Endodermal cell (in vitro differentiated cells): ENCODE measurements around the gene ARL3. TPM values are rescaled to one million over a fixed set of nuclear protein-coding genes. Genes with fewer than 3 reads are reported as not detected.

ENCODE experiments used
- DNase-seq: peaks from one replicate; pipeline ENCODE4 v3.0.0-alpha.2; 2017
- H3K27ac ChIP-seq: 2 replicates; pipeline ENCODE4 v1.5.1; 2013; ENCODE audit warnings: mild to moderate bottlenecking, low read depth, low read length, moderate library complexity
- H3K27me3 ChIP-seq: 2 replicates; pipeline ENCODE4 v1.6.1; 2013; ENCODE audit warnings: mild to moderate bottlenecking, low read length, moderate library complexity; ENCODE audit not compliant: insufficient read depth, control insufficient read depth, poor library complexity, severe bottlenecking
- H3K36me3 ChIP-seq: 2 replicates; pipeline ENCODE4 v1.7.0; 2013; ENCODE audit warnings: mild to moderate bottlenecking, low read length, moderate library complexity; ENCODE audit not compliant: control insufficient read depth, insufficient read depth
- H3K4me1 ChIP-seq: one replicate; pipeline ENCODE4 v1.7.0; 2013; ENCODE audit warnings: low read length; ENCODE audit not compliant: control insufficient read depth, insufficient read depth
- H3K4me3 ChIP-seq: 2 replicates; pipeline ENCODE4 v1.5.1; 2013; ENCODE audit warnings: mild to moderate bottlenecking, low read length, moderate library complexity
- H3K9ac ChIP-seq: 2 replicates; pipeline ENCODE4 v1.6.1; 2013; ENCODE audit warnings: mild to moderate bottlenecking, low read length, moderate library complexity; ENCODE audit not compliant: poor library complexity, severe bottlenecking; ENCODE audit errors: extremely low read depth
- H3K9me3 ChIP-seq: 2 replicates; pipeline ENCODE4 v1.6.1; 2013; ENCODE audit warnings: mild to moderate bottlenecking, low read length, moderate library complexity; ENCODE audit not compliant: control insufficient read depth
- H3K27ac Mint-ChIP-seq: 2 replicates; pipeline ENCODE4 v1.8.0; 2020; ENCODE audit warnings: mixed read lengths
- H3K27me3 Mint-ChIP-seq: 2 replicates; pipeline ENCODE4 v1.8.0; 2021; ENCODE audit warnings: mild to moderate bottlenecking, mixed read lengths; ENCODE audit not compliant: insufficient read depth
- H3K36me3 Mint-ChIP-seq: 2 replicates; pipeline ENCODE4 v1.8.0; 2020; ENCODE audit warnings: low read depth, mixed read lengths
- H3K4me1 Mint-ChIP-seq: 2 replicates; pipeline ENCODE4 v1.8.0; 2020; ENCODE audit warnings: mixed read lengths
- H3K4me3 Mint-ChIP-seq: 2 replicates; pipeline ENCODE4 v1.8.0; 2020; ENCODE audit warnings: mild to moderate bottlenecking, moderate library complexity, mixed read lengths
- H3K9me3 Mint-ChIP-seq: 2 replicates; pipeline ENCODE4 v1.8.0; 2020; ENCODE audit warnings: mild to moderate bottlenecking, mixed read lengths
- WGBS, 2 experiments: methylation state at CpG; one replicate each; pipeline versions ENCODE4 v1.1.5 to v1.1.7; 2013; ENCODE audit warnings: missing lambda C conversion rate in 2 of 2, mixed read lengths in 1 of 2; ENCODE audit not compliant: insufficient coverage in 1 of 2, insufficient read length in 1 of 2; 5-methylcytosine and 5-hydroxymethylcytosine counted together
- total RNA-seq, 2 donors: library from RNA; stranded (reverse); fragmentation: NEBNext Ultra II Directional in 1 of 2; extraction: Animal tissue kit (Norgen Biotek cat#: 25700) in 1 of 2; gene quantifications; 2 replicates in 1 of 2; 3 replicates in 1 of 2; pipeline ENCODE4 v1.2.1, GENCODE V29; 2021
- TF ChIP-seq, protein P1 (sequence below): fragments of 200-600 bp; sonication (generic); conservative IDR thresholded peaks from 2 replicates; pipeline ENCODE4 v1.5.0; 2021; ENCODE audit warnings: antibody characterized with exemption, mild to moderate bottlenecking

ARL3 gene
- total RNA-seq, 2 donors from 2014 or later, result 20.3 to 25.6 TPM

DNA sequence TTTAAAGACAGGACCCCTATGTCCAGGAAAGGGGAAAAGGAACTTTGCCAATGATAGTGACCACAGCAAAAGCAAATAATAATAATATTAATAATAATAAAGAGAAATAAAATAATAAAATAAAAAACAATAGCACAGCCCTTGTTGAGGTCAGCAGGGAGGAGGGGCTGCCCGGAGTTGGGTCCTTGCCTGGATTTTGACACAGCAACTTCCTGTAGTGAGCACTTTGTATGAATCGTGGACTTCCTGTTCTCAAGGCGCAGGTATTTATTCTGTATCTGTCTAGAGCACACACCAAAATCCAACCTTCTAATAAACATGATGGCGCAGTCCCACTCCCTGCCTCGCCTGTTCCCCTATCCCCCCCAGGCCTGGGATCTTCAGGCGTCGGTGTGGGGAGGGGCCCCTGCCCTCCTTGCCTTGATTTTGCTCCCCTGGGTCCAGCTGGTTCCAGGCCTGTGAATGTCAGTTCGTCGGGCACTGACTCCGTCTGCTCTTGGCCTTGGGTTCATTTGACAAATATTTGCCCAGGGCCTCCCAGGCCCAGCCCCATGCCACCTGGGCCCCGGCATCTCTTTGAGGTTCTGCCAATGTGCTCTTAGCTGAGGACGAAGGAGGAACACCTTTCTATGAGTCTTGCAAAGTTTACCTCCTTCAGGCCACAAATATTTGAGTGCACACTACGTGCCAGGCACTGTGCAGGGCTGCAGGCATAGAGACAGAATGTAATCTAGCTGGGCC, 56.0 kb downstream of the ARL3 start:
- H3K36me3 ChIP-seq, result peaks cover 20% of the 10 kb centered on the region
- 84 to 86% methylated on average over 7 to 13 of the region's 13 CpGs for WGBS, 2 experiments
- H3K27ac Mint-ChIP-seq, result no peak overlapping the region
- no peak overlapping the region for H3K27ac ChIP-seq
- H3K27me3 ChIP-seq, result no peaks in the 10 kb centered on the region
- H3K9ac ChIP-seq, result no peak overlapping the region
- DNase-seq, result no peak
- H3K9me3 ChIP-seq, result no peaks in the 10 kb centered on the region
- no peaks in the 10 kb centered on the region for H3K4me1 Mint-ChIP-seq
- no peaks in the 10 kb centered on the region for H3K27me3 Mint-ChIP-seq
- H3K4me1 ChIP-seq, result no peaks in the 10 kb centered on the region
- no peaks in the 10 kb centered on the region for H3K9me3 Mint-ChIP-seq
- TF ChIP-seq, protein P1, sequence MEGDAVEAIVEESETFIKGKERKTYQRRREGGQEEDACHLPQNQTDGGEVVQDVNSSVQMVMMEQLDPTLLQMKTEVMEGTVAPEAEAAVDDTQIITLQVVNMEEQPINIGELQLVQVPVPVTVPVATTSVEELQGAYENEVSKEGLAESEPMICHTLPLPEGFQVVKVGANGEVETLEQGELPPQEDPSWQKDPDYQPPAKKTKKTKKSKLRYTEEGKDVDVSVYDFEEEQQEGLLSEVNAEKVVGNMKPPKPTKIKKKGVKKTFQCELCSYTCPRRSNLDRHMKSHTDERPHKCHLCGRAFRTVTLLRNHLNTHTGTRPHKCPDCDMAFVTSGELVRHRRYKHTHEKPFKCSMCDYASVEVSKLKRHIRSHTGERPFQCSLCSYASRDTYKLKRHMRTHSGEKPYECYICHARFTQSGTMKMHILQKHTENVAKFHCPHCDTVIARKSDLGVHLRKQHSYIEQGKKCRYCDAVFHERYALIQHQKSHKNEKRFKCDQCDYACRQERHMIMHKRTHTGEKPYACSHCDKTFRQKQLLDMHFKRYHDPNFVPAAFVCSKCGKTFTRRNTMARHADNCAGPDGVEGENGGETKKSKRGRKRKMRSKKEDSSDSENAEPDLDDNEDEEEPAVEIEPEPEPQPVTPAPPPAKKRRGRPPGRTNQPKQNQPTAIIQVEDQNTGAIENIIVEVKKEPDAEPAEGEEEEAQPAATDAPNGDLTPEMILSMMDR, result no peak
- H3K4me3 Mint-ChIP-seq, result no peak overlapping the region
- H3K36me3 Mint-ChIP-seq, result peaks cover 32% of the 10 kb centered on the region
- no peak overlapping the region for H3K4me3 ChIP-seq

DNA sequence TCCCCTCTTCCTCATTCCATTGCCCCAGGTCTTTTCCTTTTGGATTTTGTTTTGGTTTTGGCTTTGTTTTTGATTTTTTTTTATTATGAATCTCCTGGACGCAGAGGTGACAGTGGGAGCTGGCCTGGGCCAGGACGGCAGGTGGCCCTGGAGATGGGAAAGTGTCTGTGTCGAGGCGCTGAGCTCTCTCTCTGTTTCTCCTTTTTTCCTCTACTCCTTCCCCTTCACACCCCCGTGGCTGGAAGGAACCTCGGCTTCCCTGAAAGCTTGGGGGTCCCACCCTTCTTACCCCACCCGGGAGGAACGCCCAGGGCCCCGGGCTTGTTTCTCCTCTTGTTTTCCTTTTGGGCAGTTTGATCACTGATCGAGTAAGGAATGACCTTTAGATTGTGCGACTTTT, 56.7 kb downstream of the ARL3 start:
- Histone ChIP-seq H3K27me3 (no peaks in the 10 kb centered on the region), H3K4me3 (no peak overlapping the region), H3K27ac (no peak overlapping the region), H3K36me3 (peaks cover 23% of the 10 kb centered on the region), H3K9ac (no peak overlapping the region), H3K9me3 (no peaks in the 10 kb centered on the region), H3K4me1 (no peaks in the 10 kb centered on the region)
- peaks cover 36% of the 10 kb centered on the region for H3K36me3 Mint-ChIP-seq
- no peaks in the 10 kb centered on the region for H3K4me1 Mint-ChIP-seq
- no peaks in the 10 kb centered on the region for H3K9me3 Mint-ChIP-seq
- H3K4me3 Mint-ChIP-seq, result no peak overlapping the region
- WGBS, 2 experiments, result 96% methylated on average over 4 to 11 of the region's 11 CpGs
- no peak for DNase-seq
- H3K27ac Mint-ChIP-seq, result no peak overlapping the region
- no peaks in the 10 kb centered on the region for H3K27me3 Mint-ChIP-seq
- TF ChIP-seq, protein P1, result no peak

DNA sequence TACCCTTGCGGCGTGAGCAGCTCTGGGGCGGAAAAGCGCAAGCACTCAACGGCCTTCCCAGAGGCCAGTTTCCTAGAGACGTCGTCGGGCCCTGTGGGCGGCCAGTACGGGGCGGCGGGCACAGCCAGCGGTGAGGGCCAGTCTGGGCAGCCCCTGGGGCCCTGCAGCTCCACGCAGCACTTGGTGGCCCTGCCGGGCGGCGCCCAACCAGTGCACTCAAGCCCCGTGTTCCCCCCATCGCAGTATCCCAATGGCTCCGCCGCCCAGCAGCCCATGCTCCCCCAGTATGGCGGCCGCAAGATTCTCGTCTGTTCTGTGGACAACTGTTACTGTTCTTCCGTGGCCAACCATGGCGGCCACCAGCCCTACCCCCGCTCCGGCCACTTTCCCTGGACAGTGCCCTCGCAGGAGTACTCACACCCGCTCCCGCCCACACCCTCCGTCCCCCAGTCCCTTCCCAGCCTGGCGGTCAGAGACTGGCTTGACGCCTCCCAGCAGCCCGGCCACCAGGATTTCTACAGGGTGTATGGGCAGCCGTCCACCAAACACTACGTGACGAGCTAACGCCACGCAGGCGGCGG, 57.3 kb downstream of the ARL3 start:
- peaks cover 27% of the 10 kb centered on the region for H3K36me3 ChIP-seq
- Mint-ChIP-seq H3K9me3 (no peaks in the 10 kb centered on the region), H3K36me3 (peaks cover 38% of the 10 kb centered on the region), H3K27ac (no peak overlapping the region), H3K4me3 (no peak overlapping the region), H3K27me3 (no peaks in the 10 kb centered on the region), H3K4me1 (no peaks in the 10 kb centered on the region)
- no peaks in the 10 kb centered on the region for H3K27me3 ChIP-seq
- H3K9ac ChIP-seq, result no peak overlapping the region
- 93 to 95% methylated on average over 20 to 42 of the region's 42 CpGs for WGBS, 2 experiments
- no peak overlapping the region for H3K27ac ChIP-seq
- no peaks in the 10 kb centered on the region for H3K9me3 ChIP-seq
- H3K4me1 ChIP-seq, result no peaks in the 10 kb centered on the region
- TF ChIP-seq, protein P1, result no peak
- DNase-seq, result no peak
- no peak overlapping the region for H3K4me3 ChIP-seq
